HTR-8/SVneo (cell line): Measurements from ENCODE around the gene ARPC5L.
"Not testable (repeated sequence)": the region's sequence is repeated elsewhere in the genome, so short reads cannot be mapped to it uniquely, and the experiment has no call there.

Experiments used
- DNase-seq: peaks from one replicate; pipeline ENCODE4 v3.0.0; 2011; ENCODE audit warnings: low spot score, mixed read lengths; ENCODE audit not compliant: insufficient read length
- FAIRE-seq: peaks from 2 replicates; lab custom pipeline; 2011; peaks lifted over from hg19 to GRCh38; lab: Jason Lieb, UNC

ARPC5L gene

GRCh38 chr9:124885551-124885950, 23.6 kb downstream of the ARPC5L start:
- DNase-seq (no peak), FAIRE-seq (no peak)

DNA sequence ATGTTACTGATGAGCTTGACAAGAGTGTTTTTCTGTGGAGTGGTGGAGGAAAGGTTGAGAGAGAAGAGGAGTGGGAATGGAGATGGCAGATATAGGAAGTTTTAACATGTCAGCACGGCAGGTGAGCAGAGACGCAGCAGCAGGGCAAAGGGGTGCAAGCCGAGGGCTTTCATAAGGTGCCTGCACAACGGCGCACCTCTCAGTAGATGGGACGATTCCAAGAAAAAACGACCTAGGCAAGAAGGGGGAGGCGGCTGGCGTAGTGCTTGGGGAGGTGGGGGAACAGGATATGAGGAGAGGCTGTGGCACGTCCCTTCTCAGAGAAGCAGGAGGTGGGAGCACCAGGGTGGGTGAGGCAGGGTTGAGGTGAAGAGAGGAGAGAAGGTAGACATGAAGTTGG, 24.5 kb downstream of the ARPC5L start:
- DNase-seq (no peak), FAIRE-seq (no peak)

GRCh38 chr9:124886866-124887492, 25.0 kb downstream of the ARPC5L start:
- DNase-seq (no peak), FAIRE-seq (no peak)

- no peak for FAIRE-seq
These were observed 25.9 kb downstream of the ARPC5L start for GRCh38 chr9:124887832-124888231.

GRCh38 chr9:124889006-124889405, 27.1 kb downstream of the ARPC5L start:
- FAIRE-seq: no peak
- DNase-seq: no peak

More at GRCh38 chr9:124887832-124888231, 25.9 kb downstream of the ARPC5L start:
- DNase-seq: no peak

- FAIRE-seq (no peak), DNase-seq (no peak)
These were observed 28.2 kb downstream of the ARPC5L start for GRCh38 chr9:124890179-124890578.

DNA sequence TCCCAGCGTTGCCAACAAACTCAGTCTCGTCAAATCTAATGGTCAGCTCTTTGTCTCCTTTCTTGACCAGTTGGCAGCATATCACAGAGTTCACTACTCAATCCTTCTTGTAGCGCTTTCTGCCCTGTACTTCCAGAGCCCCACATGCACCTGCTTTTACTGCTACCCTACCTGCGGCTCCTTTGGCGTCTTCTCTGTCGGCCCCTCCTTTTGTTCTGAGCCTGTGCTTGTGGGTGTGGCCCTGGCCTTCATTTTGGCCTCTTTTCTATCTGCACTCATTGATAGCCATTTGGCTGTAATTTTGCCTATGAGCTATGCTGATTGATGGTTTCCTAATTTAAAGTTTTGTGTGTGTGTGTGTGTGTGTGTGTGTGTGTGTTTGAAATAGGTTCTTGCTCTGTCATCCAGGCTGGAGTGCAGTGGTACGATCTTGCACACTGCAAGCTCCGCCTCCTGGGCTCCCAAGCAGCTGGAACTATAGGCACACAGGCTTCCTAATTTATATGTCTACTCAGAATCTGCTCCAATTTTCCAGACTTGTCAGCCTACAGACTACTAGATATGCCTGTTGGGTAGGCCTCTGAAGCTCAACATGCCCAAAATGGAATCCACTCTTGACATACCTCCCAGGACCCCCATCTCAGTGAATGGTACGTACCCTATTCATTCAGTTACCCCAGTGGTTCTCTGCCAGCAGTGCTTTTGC, 32.3 kb downstream of the ARPC5L start:
- DNase-seq (no peak), FAIRE-seq (no peak)

GRCh38 chr9:124894741-124895170, 32.8 kb downstream of the ARPC5L start:
- FAIRE-seq (no peak), DNase-seq (peak; percentile 13)

DNA sequence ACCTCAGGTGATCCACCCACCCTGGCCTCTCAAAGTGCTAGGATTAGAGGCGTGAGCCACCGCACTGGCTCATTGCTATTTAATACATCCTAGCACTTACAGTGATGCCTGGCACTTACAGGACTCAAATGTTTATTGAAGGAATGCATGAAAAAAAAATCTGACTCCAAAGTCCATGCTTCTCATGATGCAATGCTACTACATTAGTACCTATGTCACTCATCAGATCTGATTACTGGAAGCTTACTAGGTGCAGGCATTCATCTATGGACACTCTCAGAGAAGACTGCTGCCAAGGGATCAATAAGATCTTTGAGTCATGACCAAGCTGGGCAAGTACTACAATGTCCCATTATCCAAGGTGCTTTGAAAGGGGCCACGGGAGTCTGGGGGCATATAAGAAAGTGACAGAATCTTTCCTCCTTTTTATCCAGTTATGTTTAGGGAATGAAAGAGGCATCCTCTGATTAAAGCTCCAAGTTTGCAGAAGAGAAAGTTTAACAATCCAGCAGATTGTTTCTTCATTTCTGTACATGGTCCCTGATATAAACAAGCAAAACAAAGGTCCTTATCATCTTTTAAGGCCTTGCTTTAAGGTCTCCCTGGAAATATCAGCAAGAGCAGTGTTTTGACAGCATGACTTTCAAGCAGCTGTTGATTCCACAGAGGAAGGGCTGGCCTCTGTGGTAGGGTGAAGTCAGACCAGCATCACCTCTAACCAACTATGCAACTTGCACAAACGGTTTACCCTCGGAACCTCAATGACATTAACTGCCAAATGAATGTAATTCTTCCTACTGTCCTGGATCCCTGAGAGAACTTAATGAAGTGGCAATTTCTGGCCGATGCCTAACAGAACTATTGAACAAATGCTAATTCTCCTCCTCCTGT, 35.9 kb downstream of the ARPC5L start:
- DNase-seq (no peak), FAIRE-seq (no peak)

DNA sequence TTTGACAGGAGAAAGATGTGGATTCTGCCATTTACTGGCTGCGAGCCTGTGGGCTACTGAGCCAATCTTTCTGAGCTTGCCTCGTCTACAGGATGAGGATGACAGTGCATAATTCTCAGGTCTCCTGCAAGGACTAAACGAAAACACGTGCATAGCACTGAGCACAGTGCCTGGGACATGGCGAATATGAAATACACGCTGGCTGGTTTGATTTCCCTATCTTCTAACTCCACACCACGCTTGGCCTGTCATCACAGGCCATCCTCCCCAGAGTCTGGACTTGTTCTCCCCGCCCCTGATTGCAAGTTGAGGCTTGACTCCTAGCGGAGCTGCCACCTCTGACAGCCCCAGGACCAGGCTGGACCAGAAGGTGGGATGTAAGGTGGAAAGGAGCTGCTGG, 37.9 kb downstream of the ARPC5L start:
- FAIRE-seq (no peak), DNase-seq (no peak)

GRCh38 chr9:124906966-124907365, 45.0 kb downstream of the ARPC5L start:
- DNase-seq (no peak), FAIRE-seq (no peak)

- FAIRE-seq: no peak
These were observed 46.2 kb downstream of the ARPC5L start for GRCh38 chr9:124908098-124908497.

GRCh38 chr9:124911766-124912165, 49.8 kb downstream of the ARPC5L start:
- DNase-seq (no peak), FAIRE-seq (no peak)

More at GRCh38 chr9:124908098-124908497, 46.2 kb downstream of the ARPC5L start:
- no peak for DNase-seq

- DNase-seq (no peak), FAIRE-seq (no peak)
These were observed 51.4 kb downstream of the ARPC5L start for GRCh38 chr9:124913378-124913777.

DNA sequence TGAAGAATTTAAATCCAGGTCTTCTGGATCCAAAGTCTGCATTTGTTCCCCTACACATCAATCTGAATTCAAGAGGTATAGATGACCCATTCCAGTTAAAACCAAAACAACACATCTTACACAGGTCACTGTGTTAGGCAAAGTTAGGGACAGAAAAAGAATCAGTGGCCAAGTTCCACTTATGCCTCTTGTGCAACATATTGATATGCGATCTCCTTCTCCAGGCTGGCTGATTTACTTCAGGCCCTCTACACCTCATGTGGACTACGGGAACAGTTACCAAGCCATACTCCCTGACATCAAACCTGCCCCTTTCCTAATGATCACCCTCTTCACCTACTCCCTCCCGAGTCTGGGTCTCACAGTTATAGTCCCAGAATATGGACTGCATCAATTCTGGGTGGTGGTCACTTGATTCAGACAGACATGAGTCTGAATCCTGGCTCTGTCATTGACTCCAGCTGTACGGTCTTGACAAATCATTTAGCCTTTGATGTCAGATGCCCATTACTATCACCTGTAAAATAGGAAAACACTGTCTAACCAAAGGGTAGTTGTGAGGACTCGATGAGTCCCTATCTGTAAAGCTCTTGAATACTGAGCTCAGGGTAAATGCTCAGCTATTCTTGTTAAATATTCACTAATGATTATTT, 52.9 kb downstream of the ARPC5L start:
- DNase-seq: no peak
- FAIRE-seq: no peak

DNA sequence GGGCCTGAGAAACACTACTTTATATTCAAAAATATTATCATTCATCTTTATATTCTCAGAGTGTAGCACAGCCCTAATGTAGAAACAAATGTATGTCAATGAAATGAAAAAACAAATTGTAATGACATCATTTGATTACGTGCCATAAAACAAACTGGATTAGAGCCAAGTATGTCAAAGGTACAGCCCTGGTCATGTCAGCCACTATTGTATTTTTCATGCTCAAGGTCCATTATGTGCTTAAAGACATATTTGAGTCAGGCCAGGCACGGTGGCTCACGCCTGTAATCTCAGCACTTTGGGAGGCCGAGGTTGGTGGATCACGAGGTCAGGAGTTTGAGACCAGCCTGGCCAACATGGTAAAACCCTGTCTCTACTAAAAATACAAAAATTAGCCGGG, 58.5 kb downstream of the ARPC5L start:
- FAIRE-seq, DNase-seq: not testable (repeated sequence)
